ENCODE measurements around the gene SLC12A8.

DNA sequence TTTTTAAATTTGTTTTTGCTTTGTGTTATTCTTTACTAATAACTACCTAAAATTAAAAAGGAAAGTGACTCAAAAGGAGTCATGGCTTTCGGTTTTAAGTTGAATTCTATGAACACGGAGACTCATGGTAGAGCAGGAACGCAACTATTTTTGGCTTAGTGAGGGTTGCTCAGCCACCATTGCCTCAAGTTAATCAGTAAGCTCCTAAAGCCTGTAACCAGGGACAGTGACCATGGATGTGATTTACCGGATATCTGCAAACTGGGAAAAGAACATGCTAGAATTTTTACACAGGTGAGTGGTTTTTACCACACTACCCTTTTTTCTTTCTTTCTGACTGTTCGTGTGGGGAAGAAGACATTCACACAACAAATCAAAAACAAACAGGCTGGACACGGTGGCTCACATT lies 11.8 kb downstream of the SLC12A8 start:
- TF ChIP-seq POLR2AphosphoS5 (IDR thresholded peaks at IDR 0.05) (no peak), CTCF (IDR thresholded peaks at IDR 0.05 in 8 of 11, conservative IDR thresholded peaks at IDR 0.05 in 3 of 11) (no peak)
